Neural cell (in vitro differentiated cells): ENCODE data around the gene ELOVL2. TPM values are rescaled to one million over a fixed set of nuclear protein-coding genes. Genes with fewer than 3 reads are reported as not detected.

Source experiments
- H2AFZ ChIP-seq: fragments of 200-600, 300-800 bp; sonication (generic), shearing (Covaris generic); 2 replicates; pipeline ENCODE4 v1.6.0; 2014; ENCODE audit warnings: low read depth, mild to moderate bottlenecking, antibody characterized with exemption, low read length, moderate library complexity
- H3F3A ChIP-seq: fragments of 200-600 bp; shearing (Covaris generic); 2 replicates; pipeline ENCODE4 v1.6.1; 2016; ENCODE audit warnings: mild to moderate bottlenecking, moderate library complexity, mixed read lengths, antibody characterized with exemption, low read length; ENCODE audit not compliant: insufficient read depth, poor library complexity, severe bottlenecking
- H3K27ac ChIP-seq: fragments of 200-600, 300-800 bp; sonication (generic), shearing (Covaris generic); 2 replicates; pipeline ENCODE4 v1.5.1; 2014; ENCODE audit warnings: mild to moderate bottlenecking, low read length, moderate library complexity
- H3K27me3 ChIP-seq: fragments of 300-800, 200-600 bp; sonication (generic), shearing (Covaris generic); 2 replicates; pipeline ENCODE4 v1.6.0; 2014; ENCODE audit warnings: mild to moderate bottlenecking, low read depth, low read length, moderate library complexity; ENCODE audit not compliant: insufficient read depth
- H3K36me3 ChIP-seq: fragments of 300-800, 200-600 bp; sonication (generic), shearing (Covaris generic); 2 replicates; pipeline ENCODE4 v1.5.1; 2014; ENCODE audit warnings: mild to moderate bottlenecking, antibody characterized with exemption, low read length, moderate library complexity; ENCODE audit not compliant: insufficient read depth
- H3K4me2 ChIP-seq: fragments of 300-800, 200-600 bp; sonication (generic), shearing (Covaris generic); 2 replicates; pipeline ENCODE4 v1.6.0; 2014; ENCODE audit warnings: mild to moderate bottlenecking, low read length
- H3K4me3 ChIP-seq: fragments of 300-800, 200-600 bp; sonication (generic), shearing (Covaris generic); 2 replicates; pipeline ENCODE4 v1.5.1; 2014; ENCODE audit warnings: mild to moderate bottlenecking, low read length, moderate library complexity
- H3K79me2 ChIP-seq: fragments of 200-600 bp; shearing (Covaris generic); replicated peaks from 2 replicates; pipeline ENCODE4 v1.6.0; 2014; ENCODE audit warnings: mild to moderate bottlenecking, low read length, moderate library complexity; ENCODE audit not compliant: insufficient read depth
- H3K9ac ChIP-seq: fragments of 300-800, 200-600 bp; sonication (generic), shearing (Covaris generic); 2 replicates; pipeline ENCODE4 v1.6.1; 2016; ENCODE audit warnings: mild to moderate bottlenecking, low read length, mixed read lengths
- H3K9me2 ChIP-seq: fragments of 200-600 bp; shearing (Covaris generic); 2 replicates; pipeline ENCODE4 v1.6.1; 2016; ENCODE audit warnings: mild to moderate bottlenecking, low read length, mixed read lengths; ENCODE audit not compliant: insufficient read depth
- H3K9me3 ChIP-seq: fragments of 200-600, 300-800 bp; sonication (generic), shearing (Covaris generic); 2 replicates; pipeline ENCODE4 v1.6.1; 2016; ENCODE audit warnings: mild to moderate bottlenecking, mixed run types, low read length, moderate library complexity, mixed read lengths
- H4K20me1 ChIP-seq: fragments of 200-600 bp; shearing (Covaris generic); 2 replicates; pipeline ENCODE4 v1.6.1; 2016; ENCODE audit warnings: mild to moderate bottlenecking, mixed run types; ENCODE audit not compliant: insufficient read depth
- CTCF ChIP-seq: fragments of 450-650 bp; IDR thresholded peaks from 2 replicates; pipeline ENCODE4 v1.5.1; 2014; ENCODE audit warnings: antibody characterized with exemption, mild to moderate bottlenecking, moderate library complexity; ENCODE audit not compliant: poor library complexity, severe bottlenecking
- EP300 ChIP-seq: fragments of 450-650 bp; conservative IDR thresholded peaks from 2 replicates; pipeline ENCODE4 v1.6.1; 2014; ENCODE audit warnings: antibody characterized with exemption, mild to moderate bottlenecking, moderate library complexity; ENCODE audit not compliant: poor library complexity, severe bottlenecking
- EZH2 ChIP-seq: fragments of 200-600, 300-800 bp; shearing (Covaris generic), sonication (generic); IDR thresholded peaks from 2 replicates; pipeline ENCODE4 v1.6.1; 2014; ENCODE audit warnings: antibody characterized with exemption, low read length, borderline replicate concordance, mild to moderate bottlenecking; ENCODE audit not compliant: insufficient read depth, poor library complexity, severe bottlenecking
- MXI1 ChIP-seq: fragments of 450-650 bp; conservative IDR thresholded peaks from 2 replicates; pipeline ENCODE4 v1.6.1; 2014; ENCODE audit warnings: antibody characterized with exemption, mild to moderate bottlenecking; ENCODE audit not compliant: poor library complexity, severe bottlenecking
- POLR2AphosphoS5 ChIP-seq: IDR thresholded peaks from 2 replicates; pipeline ENCODE4 v1.6.1; 2012
- RAD21 ChIP-seq: fragments of 450-650 bp; conservative IDR thresholded peaks from 2 replicates; pipeline ENCODE4 v1.6.1; 2014; ENCODE audit warnings: antibody characterized with exemption, mild to moderate bottlenecking, moderate library complexity
- REST ChIP-seq: IDR thresholded peaks from 2 replicates; pipeline ENCODE4 v1.6.1; 2012; ENCODE audit warnings: borderline replicate concordance
- SMC3 ChIP-seq: fragments of 450-650 bp; conservative IDR thresholded peaks from 2 replicates; pipeline ENCODE4 v1.6.1; 2014; ENCODE audit warnings: antibody characterized with exemption, mild to moderate bottlenecking, moderate library complexity; ENCODE audit not compliant: poor library complexity
- TAF1 ChIP-seq: IDR thresholded peaks from 2 replicates; pipeline ENCODE4 v1.6.1; 2012; ENCODE audit warnings: low read depth
- polyA plus RNA-seq: library from polyadenylated mRNA; depleted of rRNA; stranded (reverse); fragments of >200 nt; gene quantifications from 2 replicates; pipeline ENCODE4 v1.2.3, GENCODE V29; 2014

ELOVL2 gene
- polyA plus RNA-seq, 1 donor from 2014 or later = 5.4 TPM

- no peak overlapping the region for H2AFZ ChIP-seq
- no peaks in the 10 kb centered on the region for H3K9me2 ChIP-seq
- H3K27me3 ChIP-seq = no peaks in the 10 kb centered on the region
- no peaks in the 10 kb centered on the region for H3F3A ChIP-seq
- no peaks in the 10 kb centered on the region for H4K20me1 ChIP-seq
- no peaks in the 10 kb centered on the region for H3K9me3 ChIP-seq
- no peak overlapping the region for H3K9ac ChIP-seq
- H3K36me3 ChIP-seq = no peaks in the 10 kb centered on the region
- H3K4me3 ChIP-seq = no peak overlapping the region
- H3K79me2 ChIP-seq = no peaks in the 10 kb centered on the region
- TF ChIP-seq RAD21 (no peak), SMC3 (no peak), CTCF (no peak), EZH2 (no peak), TAF1 (no peak)
- no peak overlapping the region for H3K4me2 ChIP-seq
- H3K27ac ChIP-seq = no peak overlapping the region
Measured at GRCh38 chr6:11013721-11014070, 30.4 kb downstream of the ELOVL2 start.

GRCh38 chr6:11012976-11013720, 31.0 kb downstream of the ELOVL2 start:
- no peak overlapping the region for H3K27ac ChIP-seq
- H3K9ac ChIP-seq = no peak overlapping the region
- no peak overlapping the region for H3K4me3 ChIP-seq
- H3K79me2 ChIP-seq = no peaks in the 10 kb centered on the region
- no peak overlapping the region for H2AFZ ChIP-seq
- H3K9me2 ChIP-seq = no peaks in the 10 kb centered on the region
- no peaks in the 10 kb centered on the region for H3K36me3 ChIP-seq
- TF ChIP-seq SMC3 (no peak), MXI1 (no peak), EP300 (no peak), POLR2AphosphoS5 (no peak), EZH2 (no peak), RAD21 (no peak), TAF1 (no peak), REST (no peak), CTCF (no peak)
- H3K27me3 ChIP-seq = no peaks in the 10 kb centered on the region
- H3K4me2 ChIP-seq = no peak overlapping the region
- H3K9me3 ChIP-seq = no peaks in the 10 kb centered on the region
- H4K20me1 ChIP-seq = no peaks in the 10 kb centered on the region
- no peaks in the 10 kb centered on the region for H3F3A ChIP-seq
